ENCODE measurements around the gene ZNF705A. TPM values are rescaled to one million over a fixed set of nuclear protein-coding genes. Genes with fewer than 3 reads are reported as not detected.
A peak's percentile ranks its signal among the peaks of the same experiment; 100 is the strongest.
"Not testable (repeated sequence)": the region's sequence is repeated elsewhere in the genome, so short reads cannot be mapped to it uniquely, and the experiment has no call there.

ZNF705A gene
- total RNA-seq, 1 donor from 2014 or later, result not detected

DNA sequence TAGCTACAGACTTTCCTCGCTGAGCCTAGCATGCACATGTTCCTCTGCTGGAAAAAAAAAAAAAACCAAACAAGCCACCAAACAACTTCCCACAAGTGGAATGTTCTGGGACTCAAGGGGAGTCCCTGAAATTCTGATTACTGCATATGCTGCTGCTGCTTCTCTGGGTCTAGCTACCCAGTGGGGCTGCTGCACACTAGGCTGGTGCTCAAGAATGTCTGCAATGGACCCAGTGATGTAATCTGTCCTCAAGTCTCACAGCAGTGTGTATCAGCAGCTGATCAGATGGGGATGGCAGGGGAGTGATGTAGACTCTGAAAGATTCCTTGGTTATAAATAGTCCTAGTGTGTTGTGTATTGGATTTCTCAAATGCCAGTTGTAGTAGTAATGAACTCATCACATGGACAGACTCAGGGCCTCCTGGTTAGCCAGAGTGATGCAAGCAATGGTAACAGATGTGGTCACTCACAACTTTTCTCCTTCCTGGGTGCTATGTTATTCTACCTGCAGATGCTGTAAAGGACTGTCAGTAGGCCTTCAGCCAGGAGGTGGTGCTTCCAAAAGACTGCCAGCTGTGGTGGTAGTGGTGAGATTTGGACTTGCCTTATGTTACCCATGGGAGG lies 41.0 kb downstream of the ZNF705A start:
- intact Hi-C loops (cut with DNase I); H3K36me3 ChIP-seq; H3K4me3 ChIP-seq; H3K27ac ChIP-seq; DNase-seq (ENCODE audit: extremely low spot score in 2 of 2); H3K27me3 ChIP-seq; H3K9me3 ChIP-seq; H3K4me1 ChIP-seq: not testable (repeated sequence)

DNA sequence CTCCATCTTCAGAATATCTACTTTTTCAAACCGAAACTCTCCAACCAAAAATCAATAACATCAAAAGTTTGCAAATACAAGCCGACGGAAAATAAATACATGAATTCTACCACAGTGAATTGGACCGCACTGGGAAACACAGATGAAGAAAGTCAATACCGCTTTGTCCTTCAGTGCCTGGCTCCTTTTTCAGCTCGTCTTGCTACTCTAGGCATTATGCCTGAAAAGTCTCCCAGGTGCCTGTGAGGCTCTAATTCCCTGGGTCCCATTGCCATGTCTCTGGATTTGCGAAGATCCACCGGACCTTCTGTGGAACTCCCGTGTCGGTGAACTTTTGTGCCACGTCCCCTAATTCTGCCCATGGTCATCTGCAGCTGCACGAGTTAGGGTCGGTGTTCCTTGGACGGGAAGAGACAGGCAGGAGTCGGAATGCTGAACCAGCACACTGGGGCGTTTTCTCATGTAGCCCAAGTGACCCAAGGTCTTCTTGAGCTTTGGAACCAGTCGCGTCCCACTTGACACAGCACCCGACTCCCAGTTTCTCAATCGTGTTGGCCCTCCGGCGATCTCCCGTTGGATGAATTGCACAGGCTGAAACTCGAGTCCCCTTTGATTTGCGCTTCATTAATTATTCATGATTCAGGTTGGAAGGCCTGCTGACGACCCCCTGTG lies 62.0 kb downstream of the ZNF705A start:
- H3K9me3 ChIP-seq; intact Hi-C loops (cut with DNase I); DNase-seq (ENCODE audit: extremely low spot score in 2 of 2); H3K4me1 ChIP-seq; H3K36me3 ChIP-seq; H3K27me3 ChIP-seq; H3K27ac ChIP-seq; H3K4me3 ChIP-seq: not testable (repeated sequence)

GRCh38 chr12:8221375-8221774 lies 64.6 kb downstream of the ZNF705A start:
- H3K36me3 ChIP-seq; intact Hi-C loops (cut with DNase I); DNase-seq (ENCODE audit: extremely low spot score in 2 of 2): not testable (repeated sequence)

GRCh38 chr12:8221844-8222243 lies 65.0 kb downstream of the ZNF705A start:
- H3K27ac ChIP-seq; intact Hi-C loops (cut with DNase I); H3K27me3 ChIP-seq; H3K9me3 ChIP-seq; DNase-seq (ENCODE audit: extremely low spot score in 2 of 2); H3K4me1 ChIP-seq; H3K4me3 ChIP-seq; H3K36me3 ChIP-seq: not testable (repeated sequence)

More at GRCh38 chr12:8221375-8221774, 64.6 kb downstream of the ZNF705A start:
- not testable (repeated sequence) for H3K4me3 ChIP-seq, H3K4me1 ChIP-seq, H3K9me3 ChIP-seq, H3K27me3 ChIP-seq, H3K27ac ChIP-seq

DNA sequence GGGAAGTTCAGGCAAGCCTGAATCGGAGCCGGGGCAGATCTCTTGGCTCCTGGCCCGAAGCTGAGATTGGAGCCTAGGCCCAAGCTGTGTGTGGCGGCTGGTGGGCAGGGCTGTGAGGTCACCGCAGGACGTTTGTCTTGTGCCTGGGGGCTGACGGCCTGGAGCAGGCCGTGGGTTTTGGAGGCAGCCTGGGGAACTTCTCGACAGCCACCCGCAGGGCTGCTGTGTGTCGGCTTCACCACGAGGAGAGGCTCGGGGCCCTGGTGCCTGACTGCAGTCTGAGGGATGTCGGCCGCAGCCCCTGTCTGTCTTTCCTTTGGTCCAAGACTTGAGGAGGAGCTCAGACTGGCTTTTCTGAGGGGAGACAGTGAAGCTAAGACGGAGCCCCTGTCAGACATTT lies 65.5 kb downstream of the ZNF705A start:
- H3K4me1 ChIP-seq; H3K36me3 ChIP-seq; H3K27me3 ChIP-seq; intact Hi-C loops (cut with DNase I); DNase-seq (ENCODE audit: extremely low spot score in 2 of 2); H3K9me3 ChIP-seq; H3K4me3 ChIP-seq; H3K27ac ChIP-seq: not testable (repeated sequence)

DNA sequence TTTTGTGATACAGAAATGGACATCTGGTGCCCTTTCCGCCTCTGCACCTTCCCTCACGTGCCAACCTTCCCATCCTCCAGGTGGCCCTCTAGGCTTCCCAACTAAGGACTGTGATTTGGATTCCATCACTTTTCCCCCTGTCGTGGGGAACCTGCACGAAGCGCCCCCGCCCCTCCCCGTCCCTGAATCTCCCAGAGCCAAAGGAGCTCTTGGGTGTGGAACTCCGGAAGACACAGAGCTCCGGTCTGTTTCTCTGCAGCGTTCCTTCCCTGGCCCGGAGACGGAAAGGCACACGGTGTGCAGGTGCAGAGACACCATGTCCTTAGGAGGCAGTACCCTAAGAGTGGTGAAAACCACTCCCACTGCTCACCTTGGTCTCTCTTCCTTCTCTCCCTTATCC lies 66.8 kb downstream of the ZNF705A start:
- intact Hi-C loops (cut with DNase I); H3K9me3 ChIP-seq; H3K4me3 ChIP-seq; H3K27me3 ChIP-seq; DNase-seq (ENCODE audit: extremely low spot score in 2 of 2); H3K27ac ChIP-seq; H3K36me3 ChIP-seq; H3K4me1 ChIP-seq: not testable (repeated sequence)

DNA sequence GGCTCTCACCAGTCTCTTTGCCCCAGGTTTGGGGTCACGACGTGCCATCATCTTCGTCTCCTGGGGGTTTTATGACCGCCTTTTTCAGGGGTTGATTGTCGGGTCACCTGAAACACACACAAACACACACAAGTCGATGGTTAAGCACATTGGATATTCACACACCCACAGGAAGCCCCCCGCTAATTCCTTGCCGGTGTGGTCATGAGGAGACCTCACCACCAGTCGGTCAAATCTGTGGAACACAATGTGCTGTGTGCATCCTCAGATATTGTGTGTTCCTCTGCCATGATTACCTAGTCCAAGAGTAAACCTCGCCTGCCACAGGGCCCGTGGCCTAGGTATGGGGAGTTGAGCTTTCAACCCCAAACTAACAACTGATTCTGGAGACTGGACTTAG lies 68.0 kb downstream of the ZNF705A start:
- intact Hi-C loops (cut with DNase I); H3K27ac ChIP-seq; H3K27me3 ChIP-seq; DNase-seq (ENCODE audit: extremely low spot score in 2 of 2); H3K4me1 ChIP-seq; H3K4me3 ChIP-seq; H3K36me3 ChIP-seq; H3K9me3 ChIP-seq: not testable (repeated sequence)

DNA sequence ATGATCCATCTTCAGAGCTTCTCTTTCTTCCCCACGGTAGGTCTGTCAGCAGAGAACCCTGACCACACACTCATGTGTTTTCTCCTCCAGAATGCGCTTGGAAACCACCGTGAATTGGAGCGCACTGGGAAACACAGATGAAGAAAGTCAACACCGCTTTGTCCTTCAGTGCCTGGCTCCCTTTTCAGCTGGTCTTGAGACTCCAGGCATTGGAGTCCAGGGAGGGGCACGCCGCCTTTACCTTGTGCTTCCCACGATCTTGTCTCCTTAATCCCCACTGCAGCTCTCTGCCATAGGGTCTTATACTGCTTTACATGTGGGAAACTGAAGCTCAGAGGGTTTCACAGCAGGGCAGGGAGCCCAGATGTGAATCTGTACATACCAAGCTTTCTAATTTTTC lies 69.5 kb downstream of the ZNF705A start:
- Histone ChIP-seq H3K4me3 (no peak overlapping the region), H3K27ac (no peak overlapping the region), H3K27me3 (no peaks in the 10 kb centered on the region), H3K36me3 (no peaks in the 10 kb centered on the region), H3K9me3 (no peaks in the 10 kb centered on the region), H3K4me1 (peaks cover 7% of the 10 kb centered on the region)
- no peak for TF ChIP-seq POLR2A (IDR thresholded peaks at IDR 0.05)
- no peak for DNase-seq (ENCODE audit: extremely low spot score in 2 of 2)
- intact Hi-C loops (cut with DNase I), result no loop called here

DNA sequence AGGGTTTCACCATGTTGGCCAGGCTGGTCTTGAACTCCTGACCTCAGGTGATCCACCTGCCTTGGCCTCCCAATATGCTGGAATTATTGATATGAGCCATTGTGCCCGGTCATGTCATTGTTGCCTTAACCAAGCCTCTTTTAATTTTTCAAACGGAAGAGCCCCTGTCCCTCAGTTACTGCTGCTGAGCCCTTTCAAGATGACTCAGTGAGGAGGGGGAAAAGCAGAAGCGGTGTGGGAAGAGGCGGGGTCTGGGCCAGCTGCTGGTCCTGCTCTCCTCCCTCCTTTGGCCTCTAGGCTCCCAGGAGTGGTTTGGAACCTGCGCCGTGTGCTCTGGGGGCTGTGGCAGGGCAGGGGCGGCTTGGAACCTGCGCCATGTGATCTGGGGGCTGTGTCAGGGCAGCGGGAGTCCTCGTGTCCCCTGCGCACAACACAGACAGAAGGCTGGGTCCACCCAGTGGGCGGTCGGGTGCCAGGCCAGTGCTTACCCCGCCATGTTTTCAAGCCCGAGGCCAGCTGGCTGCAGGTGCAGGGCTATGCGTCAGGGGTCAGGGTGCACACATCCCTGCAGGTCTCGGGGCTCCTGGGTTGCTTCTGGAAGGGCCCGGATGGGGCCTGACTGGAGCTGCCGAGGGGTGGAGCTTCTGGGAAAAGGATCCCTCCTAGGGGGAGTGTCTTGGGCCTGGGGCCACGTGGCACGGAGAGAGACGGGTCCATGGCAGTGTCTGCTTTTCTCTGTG lies 70.3 kb downstream of the ZNF705A start, which contains the start of gene FAM90A1:
FAM90A1 (minus strand) TSS at position 627 of the 740 bp plus-strand sequence. CDS start 2,786 bp downstream, outside the sequence.
- H3K27ac ChIP-seq; H3K27me3 ChIP-seq; H3K36me3 ChIP-seq; DNase-seq (ENCODE audit: extremely low spot score in 2 of 2); intact Hi-C loops (cut with DNase I); H3K9me3 ChIP-seq: not testable (repeated sequence)
- H3K4me1 ChIP-seq, result peaks cover 11% of the 10 kb centered on the region
- peak within 1 kb of the TSS in 1 of 2 donors; percentile 48 for H3K4me3 ChIP-seq

GRCh38 chr12:8227732-8228077 lies 70.9 kb downstream of the ZNF705A start:
- peaks cover 16% of the 10 kb centered on the region for H3K4me1 ChIP-seq
- H3K27me3 ChIP-seq; DNase-seq (ENCODE audit: extremely low spot score in 2 of 2); H3K27ac ChIP-seq; intact Hi-C loops (cut with DNase I); H3K36me3 ChIP-seq; H3K9me3 ChIP-seq: not testable (repeated sequence)
- H3K4me3 ChIP-seq, result peak overlapping the region in 1 of 2 donors; percentile 48

DNA sequence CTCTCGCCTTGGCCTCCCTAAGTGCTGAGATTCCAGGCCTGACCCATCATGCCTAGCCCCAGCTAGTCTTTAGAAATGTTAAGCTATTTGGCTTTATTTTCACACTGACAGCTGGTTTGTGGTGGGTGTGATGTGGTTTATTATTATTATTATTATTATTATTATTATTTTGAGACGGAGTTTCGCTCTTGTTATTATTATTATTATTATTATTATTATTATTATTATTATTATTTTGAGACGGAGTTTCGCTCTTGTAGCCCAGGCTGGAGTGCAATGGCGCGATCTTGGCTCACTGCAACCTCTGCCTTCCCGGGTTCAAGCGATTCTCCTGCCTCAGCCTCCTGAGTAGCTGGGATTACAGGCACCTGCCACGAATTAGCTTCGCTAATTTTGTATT lies 71.8 kb downstream of the ZNF705A start:
- H3K9me3 ChIP-seq; H3K4me3 ChIP-seq; intact Hi-C loops (cut with DNase I); H3K27me3 ChIP-seq; DNase-seq (ENCODE audit: extremely low spot score in 2 of 2); H3K27ac ChIP-seq; H3K36me3 ChIP-seq: not testable (repeated sequence)
- peaks cover 16% of the 10 kb centered on the region for H3K4me1 ChIP-seq

DNA sequence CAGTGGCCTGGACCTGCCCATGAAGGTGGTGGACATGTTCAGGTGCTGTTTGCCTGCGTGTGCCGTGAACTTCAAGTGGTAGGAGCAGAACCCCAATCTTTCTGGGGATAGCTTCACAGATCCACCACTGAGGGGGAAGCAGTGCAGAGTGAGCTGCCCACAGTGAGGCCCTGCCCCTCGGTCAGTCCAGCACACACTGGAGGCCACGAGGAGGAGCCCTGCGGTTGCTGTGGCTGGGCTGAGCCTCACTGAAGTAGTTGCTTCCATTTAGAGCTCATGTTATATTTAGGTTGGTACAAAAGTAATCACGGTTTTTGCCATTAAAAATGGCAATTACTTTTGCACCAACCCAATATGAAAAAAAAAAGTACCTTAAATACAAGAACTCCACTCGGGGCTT lies 72.7 kb downstream of the ZNF705A start:
- DNase-seq (ENCODE audit: extremely low spot score in 2 of 2); H3K36me3 ChIP-seq; H3K27ac ChIP-seq; H3K27me3 ChIP-seq; H3K4me3 ChIP-seq; intact Hi-C loops (cut with DNase I); H3K9me3 ChIP-seq: not testable (repeated sequence)
- peaks cover 16% of the 10 kb centered on the region for H3K4me1 ChIP-seq
